ENCODE measurements around the gene GPC3. TPM values are rescaled to one million over a fixed set of nuclear protein-coding genes. Genes with fewer than 3 reads are reported as not detected.
"Not testable (repeated sequence)": the region's sequence is repeated elsewhere in the genome, so short reads cannot be mapped to it uniquely, and the experiment has no call there.

The GPC3 gene
- total RNA-seq, 1 donor = not detected

DNA sequence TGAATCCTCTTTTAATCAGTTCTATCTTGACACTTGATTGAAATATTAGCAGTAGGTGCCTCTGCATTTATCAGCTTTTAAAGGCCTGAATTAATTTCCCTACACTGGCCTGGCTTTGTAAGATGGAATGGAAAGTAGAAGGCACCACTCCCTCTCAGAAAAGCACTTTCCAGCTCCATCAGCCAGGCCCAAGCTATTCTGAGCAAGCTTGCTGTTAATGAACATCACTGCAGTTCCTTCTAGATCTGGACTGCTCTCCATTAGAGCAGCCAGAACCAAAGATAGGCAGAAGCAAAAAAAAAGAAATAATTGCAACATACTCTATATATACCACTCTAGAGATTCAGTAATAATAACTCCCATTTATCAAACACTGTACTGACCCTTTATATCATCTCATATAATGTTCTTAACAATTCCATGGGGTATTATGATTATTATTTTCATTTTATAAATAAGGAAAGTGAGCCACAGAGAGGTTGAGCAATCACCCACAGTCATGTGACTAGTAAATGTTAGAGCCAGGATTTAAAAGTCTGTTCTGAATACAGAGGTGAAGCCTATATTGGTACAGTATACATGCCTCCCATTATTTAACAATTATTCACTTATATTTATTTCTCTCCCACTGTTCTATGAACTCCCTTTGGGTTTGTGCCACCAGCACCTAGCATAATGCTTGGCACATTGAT lies 39.4 kb upstream of the GPC3 start:
- no peaks in the 10 kb centered on the region for H3K36me3 ChIP-seq (ENCODE audit: insufficient read depth, low read length)

GRCh38 chrX:134023851-134024281 lies 38.5 kb upstream of the GPC3 start:
- Histone ChIP-seq H3K36me3 (ENCODE audit: insufficient read depth, low read length) (no peaks in the 10 kb centered on the region), H3K27ac (ENCODE audit: low read depth, low read length) (no peak overlapping the region), H3K4me3 (ENCODE audit: insufficient read depth, low read length) (no peak overlapping the region), H3K4me1 (ENCODE audit: insufficient read depth, low read length) (no peaks in the 10 kb centered on the region), H3K9me3 (ENCODE audit: low read depth, low read length) (no peaks in the 10 kb centered on the region), H4K20me1 (ENCODE audit: insufficient read depth, low read length) (no peaks in the 10 kb centered on the region), H3K27me3 (ENCODE audit: insufficient read depth, low read length) (no peaks in the 10 kb centered on the region), H3K4me2 (ENCODE audit: insufficient read depth, low read length) (no peak overlapping the region), H3K79me2 (ENCODE audit: insufficient read depth, low read length) (no peaks in the 10 kb centered on the region), H2AFZ (ENCODE audit: low read length) (no peak overlapping the region)
- no peak for DNase-seq (ENCODE audit: insufficient read length, low spot score, missing footprints)
- TF ChIP-seq, protein P1, sequence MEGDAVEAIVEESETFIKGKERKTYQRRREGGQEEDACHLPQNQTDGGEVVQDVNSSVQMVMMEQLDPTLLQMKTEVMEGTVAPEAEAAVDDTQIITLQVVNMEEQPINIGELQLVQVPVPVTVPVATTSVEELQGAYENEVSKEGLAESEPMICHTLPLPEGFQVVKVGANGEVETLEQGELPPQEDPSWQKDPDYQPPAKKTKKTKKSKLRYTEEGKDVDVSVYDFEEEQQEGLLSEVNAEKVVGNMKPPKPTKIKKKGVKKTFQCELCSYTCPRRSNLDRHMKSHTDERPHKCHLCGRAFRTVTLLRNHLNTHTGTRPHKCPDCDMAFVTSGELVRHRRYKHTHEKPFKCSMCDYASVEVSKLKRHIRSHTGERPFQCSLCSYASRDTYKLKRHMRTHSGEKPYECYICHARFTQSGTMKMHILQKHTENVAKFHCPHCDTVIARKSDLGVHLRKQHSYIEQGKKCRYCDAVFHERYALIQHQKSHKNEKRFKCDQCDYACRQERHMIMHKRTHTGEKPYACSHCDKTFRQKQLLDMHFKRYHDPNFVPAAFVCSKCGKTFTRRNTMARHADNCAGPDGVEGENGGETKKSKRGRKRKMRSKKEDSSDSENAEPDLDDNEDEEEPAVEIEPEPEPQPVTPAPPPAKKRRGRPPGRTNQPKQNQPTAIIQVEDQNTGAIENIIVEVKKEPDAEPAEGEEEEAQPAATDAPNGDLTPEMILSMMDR (IDR thresholded peaks at IDR 0.05; ENCODE audit: extremely low read depth, low read depth, low read length) = no peak

More for the DNA sequence above, 39.4 kb upstream of the GPC3 start:
- Histone ChIP-seq H3K79me2 (ENCODE audit: insufficient read depth, low read length) (no peaks in the 10 kb centered on the region), H3K4me3 (ENCODE audit: insufficient read depth, low read length) (no peak overlapping the region), H2AFZ (ENCODE audit: low read length) (no peak overlapping the region), H3K27me3 (ENCODE audit: insufficient read depth, low read length) (no peaks in the 10 kb centered on the region), H3K4me1 (ENCODE audit: insufficient read depth, low read length) (no peaks in the 10 kb centered on the region), H3K9me3 (ENCODE audit: low read depth, low read length) (no peaks in the 10 kb centered on the region), H3K27ac (ENCODE audit: low read depth, low read length) (no peak overlapping the region), H4K20me1 (ENCODE audit: insufficient read depth, low read length) (no peaks in the 10 kb centered on the region), H3K4me2 (ENCODE audit: insufficient read depth, low read length) (no peak overlapping the region)
- TF ChIP-seq, protein P1 (IDR thresholded peaks at IDR 0.05; ENCODE audit: extremely low read depth, low read depth, low read length) = no peak
- no peak for DNase-seq (ENCODE audit: insufficient read length, low spot score, missing footprints)

GRCh38 chrX:134020910-134021309 lies 35.5 kb upstream of the GPC3 start:
- Histone ChIP-seq H3K4me1 (ENCODE audit: insufficient read depth, low read length) (no peaks in the 10 kb centered on the region), H3K4me2 (ENCODE audit: insufficient read depth, low read length) (no peak overlapping the region), H3K79me2 (ENCODE audit: insufficient read depth, low read length) (no peaks in the 10 kb centered on the region), H3K27ac (ENCODE audit: low read depth, low read length) (no peak overlapping the region), H3K4me3 (ENCODE audit: insufficient read depth, low read length) (no peak overlapping the region), H4K20me1 (ENCODE audit: insufficient read depth, low read length) (no peaks in the 10 kb centered on the region), H3K36me3 (ENCODE audit: insufficient read depth, low read length) (no peaks in the 10 kb centered on the region), H3K9me3 (ENCODE audit: low read depth, low read length) (no peaks in the 10 kb centered on the region), H3K27me3 (ENCODE audit: insufficient read depth, low read length) (no peaks in the 10 kb centered on the region), H2AFZ (ENCODE audit: low read length) (no peak overlapping the region)
- TF ChIP-seq, protein P1 (IDR thresholded peaks at IDR 0.05; ENCODE audit: extremely low read depth, low read depth, low read length) = no peak
- no peak for DNase-seq (ENCODE audit: insufficient read length, low spot score, missing footprints)

GRCh38 chrX:134019567-134020206 lies 34.3 kb upstream of the GPC3 start:
- TF ChIP-seq, protein P1 (IDR thresholded peaks at IDR 0.05; ENCODE audit: extremely low read depth, low read depth, low read length) = no peak
- no peak for DNase-seq (ENCODE audit: insufficient read length, low spot score, missing footprints)

GRCh38 chrX:134016309-134016708 lies 30.9 kb upstream of the GPC3 start:
- not testable (repeated sequence) for DNase-seq (ENCODE audit: insufficient read length, low spot score, missing footprints)

More at GRCh38 chrX:134019567-134020206, 34.3 kb upstream of the GPC3 start:
- Histone ChIP-seq H3K4me1 (ENCODE audit: insufficient read depth, low read length) (no peaks in the 10 kb centered on the region), H3K4me2 (ENCODE audit: insufficient read depth, low read length) (no peak overlapping the region), H2AFZ (ENCODE audit: low read length) (no peak overlapping the region), H3K9me3 (ENCODE audit: low read depth, low read length) (no peaks in the 10 kb centered on the region), H3K27ac (ENCODE audit: low read depth, low read length) (no peak overlapping the region), H4K20me1 (ENCODE audit: insufficient read depth, low read length) (no peaks in the 10 kb centered on the region), H3K27me3 (ENCODE audit: insufficient read depth, low read length) (no peaks in the 10 kb centered on the region), H3K79me2 (ENCODE audit: insufficient read depth, low read length) (no peaks in the 10 kb centered on the region), H3K4me3 (ENCODE audit: insufficient read depth, low read length) (no peak overlapping the region), H3K36me3 (ENCODE audit: insufficient read depth, low read length) (no peaks in the 10 kb centered on the region)

GRCh38 chrX:134015510-134015909 lies 30.1 kb upstream of the GPC3 start:
- not testable (repeated sequence) for H4K20me1 ChIP-seq (ENCODE audit: insufficient read depth, low read length); DNase-seq (ENCODE audit: insufficient read length, low spot score, missing footprints)

More at GRCh38 chrX:134016309-134016708, 30.9 kb upstream of the GPC3 start:
- not testable (repeated sequence) for H3K9me3 ChIP-seq (ENCODE audit: low read depth, low read length); H3K4me2 ChIP-seq (ENCODE audit: insufficient read depth, low read length); H3K4me1 ChIP-seq (ENCODE audit: insufficient read depth, low read length); H3K27me3 ChIP-seq (ENCODE audit: insufficient read depth, low read length); H3K36me3 ChIP-seq (ENCODE audit: insufficient read depth, low read length); H2AFZ ChIP-seq (ENCODE audit: low read length); H3K4me3 ChIP-seq (ENCODE audit: insufficient read depth, low read length); H3K27ac ChIP-seq (ENCODE audit: low read depth, low read length); H4K20me1 ChIP-seq (ENCODE audit: insufficient read depth, low read length); H3K79me2 ChIP-seq (ENCODE audit: insufficient read depth, low read length)

More at GRCh38 chrX:134015510-134015909, 30.1 kb upstream of the GPC3 start:
- not testable (repeated sequence) for H3K9me3 ChIP-seq (ENCODE audit: low read depth, low read length); H3K79me2 ChIP-seq (ENCODE audit: insufficient read depth, low read length); H3K27ac ChIP-seq (ENCODE audit: low read depth, low read length); H3K27me3 ChIP-seq (ENCODE audit: insufficient read depth, low read length); H3K4me3 ChIP-seq (ENCODE audit: insufficient read depth, low read length); H3K4me1 ChIP-seq (ENCODE audit: insufficient read depth, low read length); H3K4me2 ChIP-seq (ENCODE audit: insufficient read depth, low read length); H2AFZ ChIP-seq (ENCODE audit: low read length); H3K36me3 ChIP-seq (ENCODE audit: insufficient read depth, low read length)

Measured in osteoblast (primary cell).